IMR-90 (cell line): ENCODE results near the gene GGACT.

Experiments used
- BHLHE40 ChIP-seq: fragments of 150-350 bp; IDR thresholded peaks from 2 replicates; pipeline ENCODE4 v1.6.1; 2016; ENCODE audit warnings: mild to moderate bottlenecking, low read depth, low read length
- CEBPB ChIP-seq: IDR thresholded peaks from 2 replicates; pipeline ENCODE4 v1.6.1; 2012; ENCODE audit warnings: low read depth, low read length, improper control_type of control experiment
- CHD1 ChIP-seq: IDR thresholded peaks from 2 replicates; pipeline ENCODE4 v1.6.1; 2012; ENCODE audit warnings: low read depth, low read length, improper control_type of control experiment
- CTCF ChIP-seq: conservative IDR thresholded peaks from 2 replicates; pipeline ENCODE4 v1.5.1; 2012; ENCODE audit warnings: mild to moderate bottlenecking, low read depth, low read length, improper control_type of control experiment
- ELK1 ChIP-seq: fragments of 150-350 bp; IDR thresholded peaks from 2 replicates; pipeline ENCODE4 v1.6.1; 2016; ENCODE audit warnings: low read depth, mild to moderate bottlenecking, low read length, moderate library complexity, borderline replicate concordance
- MAFK ChIP-seq: IDR thresholded peaks from 2 replicates; pipeline ENCODE4 v1.6.1; 2012; ENCODE audit warnings: low read depth, low read length, improper control_type of control experiment
- POLR2A ChIP-seq: IDR thresholded peaks from 2 replicates; pipeline ENCODE4 v1.6.1; 2012; ENCODE audit warnings: mild to moderate bottlenecking, low read depth, low read length
- RCOR1 ChIP-seq: IDR thresholded peaks from 2 replicates; pipeline ENCODE4 v1.6.1; 2012; ENCODE audit warnings: mild to moderate bottlenecking, low read length, improper control_type of control experiment; ENCODE audit not compliant: insufficient replicate concordance
- RFX5 ChIP-seq: IDR thresholded peaks from 2 replicates; pipeline ENCODE4 v1.8.0; 2012; ENCODE audit warnings: low read depth, mild to moderate bottlenecking, low read length, moderate library complexity
- SMC3 ChIP-seq: fragments of 150-350 bp; IDR thresholded peaks from 2 replicates; pipeline ENCODE4 v1.6.1; 2016; ENCODE audit warnings: low read depth, mild to moderate bottlenecking, antibody characterized with exemption, low read length, moderate library complexity

GRCh38 chr13:100559886-100560285, 28.7 kb downstream of the GGACT start:
- TF ChIP-seq MAFK (no peak), RFX5 (no peak), CTCF (no peak), CEBPB (no peak), POLR2A (no peak), BHLHE40 (no peak), CHD1 (no peak), SMC3 (no peak), RCOR1 (no peak), ELK1 (no peak)
